H9 (cell line): ENCODE results near the gene MEG3. TPM values are rescaled to one million over a fixed set of nuclear protein-coding genes. Genes with fewer than 3 reads are reported as not detected.
A peak's percentile ranks its signal among the peaks of the same experiment; 100 is the strongest.

Source experiments
- DNase-seq: peaks from one replicate; pipeline ENCODE4 v3.0.0-alpha.2; 2017
- H2AFZ ChIP-seq: one replicate; pipeline ENCODE4 v1.6.1; 2013; ENCODE audit warnings: mild to moderate bottlenecking, low read length, control low read depth, moderate library complexity
- H2AK5ac ChIP-seq: 2 replicates; pipeline ENCODE4 v1.6.1; 2013; ENCODE audit warnings: low read length, control low read depth, mixed read lengths; ENCODE audit not compliant: insufficient read length
- H2BK120ac ChIP-seq: one replicate; pipeline ENCODE4 v1.6.1; 2013; ENCODE audit warnings: low read depth, mild to moderate bottlenecking, low read length, control low read depth, inconsistent platforms; ENCODE audit not compliant: poor library complexity, severe bottlenecking
- H2BK12ac ChIP-seq: 2 replicates; pipeline ENCODE4 v1.6.1; 2013; ENCODE audit warnings: low read length, control low read depth, mixed read lengths, low read depth; ENCODE audit not compliant: insufficient read length
- H2BK15ac ChIP-seq: 2 replicates; pipeline ENCODE4 v1.6.1; 2013; ENCODE audit warnings: low read depth, low read length, control low read depth
- H2BK20ac ChIP-seq: one replicate; pipeline ENCODE4 v1.6.1; 2013; ENCODE audit warnings: low read depth, mild to moderate bottlenecking, low read length, control low read depth, inconsistent platforms; ENCODE audit not compliant: poor library complexity, severe bottlenecking
- H2BK5ac ChIP-seq: 2 replicates; pipeline ENCODE4 v1.6.1; 2013; ENCODE audit warnings: low read length, control low read depth, mixed read lengths; ENCODE audit not compliant: insufficient read length
- H3K14ac ChIP-seq: 2 replicates; pipeline ENCODE4 v1.6.1; 2013; ENCODE audit warnings: low read length, control low read depth; ENCODE audit not compliant: insufficient read depth
- H3K18ac ChIP-seq: 2 replicates; pipeline ENCODE4 v1.6.1; 2013; ENCODE audit warnings: low read depth, mild to moderate bottlenecking, mixed read lengths, low read length, control low read depth; ENCODE audit not compliant: insufficient read length
- H3K23ac ChIP-seq: 2 replicates; pipeline ENCODE4 v1.6.1; 2013; ENCODE audit warnings: low read length, control low read depth, mixed read lengths, low read depth; ENCODE audit not compliant: insufficient read length
- H3K23me2 ChIP-seq: 2 replicates; pipeline ENCODE4 v1.6.1; 2013; ENCODE audit warnings: low read depth, mild to moderate bottlenecking, mixed read lengths, low read length, control low read depth; ENCODE audit not compliant: insufficient read length, poor library complexity, severe bottlenecking
- H3K27ac ChIP-seq: 2 replicates; pipeline ENCODE4 v1.5.1; 2013; ENCODE audit warnings: low read length, control low read depth, mixed read lengths, low read depth; ENCODE audit not compliant: insufficient read length
- H3K27me3 ChIP-seq: 2 replicates; pipeline ENCODE4 v1.6.1; 2013; ENCODE audit warnings: low read length, control low read depth, inconsistent platforms; ENCODE audit not compliant: insufficient read depth
- H3K4ac ChIP-seq: 2 replicates; pipeline ENCODE4 v1.6.1; 2013; ENCODE audit warnings: low read depth, mild to moderate bottlenecking, control low read depth, inconsistent platforms, low read length, moderate library complexity
- H3K4me1 ChIP-seq: 2 replicates; pipeline ENCODE4 v1.6.1; 2013; ENCODE audit warnings: low read length, control low read depth, inconsistent platforms; ENCODE audit not compliant: insufficient read depth
- H3K4me2 ChIP-seq: 2 replicates; pipeline ENCODE4 v1.6.1; 2013; ENCODE audit warnings: low read length, control low read depth, mixed read lengths; ENCODE audit not compliant: insufficient read length, insufficient read depth
- H3K56ac ChIP-seq: 2 replicates; pipeline ENCODE4 v1.6.1; 2013; ENCODE audit warnings: low read depth, mild to moderate bottlenecking, mixed read lengths, low read length, control low read depth; ENCODE audit not compliant: insufficient read length
- H3K79me1 ChIP-seq: 2 replicates; pipeline ENCODE4 v1.6.1; 2013; ENCODE audit warnings: low read depth, mild to moderate bottlenecking, moderate library complexity, low read length, control low read depth, inconsistent platforms; ENCODE audit not compliant: insufficient read depth, poor library complexity, severe bottlenecking
- H3K79me2 ChIP-seq: 2 replicates; pipeline ENCODE4 v1.6.1; 2013; ENCODE audit warnings: low read length, control low read depth, inconsistent platforms; ENCODE audit not compliant: insufficient read depth
- H3K9ac ChIP-seq: 2 replicates; pipeline ENCODE4 v1.6.1; 2013; ENCODE audit warnings: low read length, control low read depth, mixed read lengths; ENCODE audit not compliant: insufficient read length; ENCODE audit errors: extremely low read depth
- H3K9me3 ChIP-seq: one replicate; pipeline ENCODE4 v1.6.1; 2013; ENCODE audit warnings: low read depth, low read length, inconsistent platforms; ENCODE audit not compliant: control insufficient read depth
- H3T11ph ChIP-seq: one replicate; pipeline ENCODE4 v1.6.1; 2013; ENCODE audit warnings: mild to moderate bottlenecking, low read length, control low read depth, inconsistent platforms
- H4K20me1 ChIP-seq: one replicate; pipeline ENCODE4 v1.6.1; 2013; ENCODE audit not compliant: control insufficient read depth, insufficient read length, insufficient read depth
- H4K5ac ChIP-seq: 2 replicates; pipeline ENCODE4 v1.6.1; 2013; ENCODE audit warnings: low read depth, mild to moderate bottlenecking, mixed read lengths, low read length, control low read depth; ENCODE audit not compliant: insufficient read length
- H4K8ac ChIP-seq: replicated peaks from 2 replicates; pipeline ENCODE4 v1.6.1; 2013; ENCODE audit warnings: low read length, control low read depth, mixed read lengths, low read depth; ENCODE audit not compliant: insufficient read length
- H4K91ac ChIP-seq: 2 replicates; pipeline ENCODE4 v1.6.1; 2013; ENCODE audit warnings: low read depth, mild to moderate bottlenecking, moderate library complexity, mixed read lengths, low read length, control low read depth; ENCODE audit not compliant: insufficient read length
- H3K27ac Mint-ChIP-seq, 3 experiments: 2 replicates in 2 of 3; 3 replicates in 1 of 3; pipeline ENCODE4 v1.8.0; 2020 to 2021; ENCODE audit warnings: mixed read lengths in 3 of 3, mild to moderate bottlenecking in 1 of 3, moderate library complexity in 1 of 3
- H3K27me3 Mint-ChIP-seq: 2 replicates; pipeline ENCODE4 v1.8.0; 2021; ENCODE audit warnings: low read depth, mild to moderate bottlenecking, moderate library complexity, mixed read lengths
- H3K36me3 Mint-ChIP-seq, 3 experiments: 2 replicates in 2 of 3; 3 replicates in 1 of 3; pipeline ENCODE4 v1.8.0; 2020 to 2021; ENCODE audit warnings: low read depth in 3 of 3, mixed read lengths in 3 of 3; ENCODE audit not compliant: insufficient read depth in 1 of 3
- H3K4me1 Mint-ChIP-seq, 2 experiments: 2 replicates each; pipeline ENCODE4 v1.8.0; 2020; ENCODE audit warnings: mixed read lengths in 2 of 2
- H3K4me3 Mint-ChIP-seq, 2 experiments: 2 replicates in 1 of 2; 3 replicates in 1 of 2; pipeline ENCODE4 v1.8.0; 2020 to 2021; ENCODE audit warnings: mild to moderate bottlenecking in 2 of 2, mixed read lengths in 2 of 2, moderate library complexity in 1 of 2
- H3K9me3 Mint-ChIP-seq, 2 experiments: 2 replicates in 1 of 2; 3 replicates in 1 of 2; pipeline ENCODE4 v1.8.0; 2020; ENCODE audit warnings: mild to moderate bottlenecking in 2 of 2, mixed read lengths in 2 of 2, moderate library complexity in 1 of 2
- WGBS: extraction: QIAGEN DNeasy Blood & Tissue Kit; methylation state at CpG from one replicate; pipeline ENCODE4 v1.1.7; 2013; ENCODE audit warnings: missing lambda C conversion rate, low lambda C conversion rate, mixed read lengths; ENCODE audit not compliant: insufficient read length; ENCODE audit errors: extremely low coverage; 5-methylcytosine and 5-hydroxymethylcytosine counted together
- total RNA-seq: library from RNA; stranded (reverse); gene quantifications from 2 replicates; pipeline ENCODE4 v1.2.1, GENCODE V29; 2021
- TF ChIP-seq, protein P1 (sequence below): fragments of 200-600 bp; sonication (generic); conservative IDR thresholded peaks from 3 replicates; pipeline ENCODE4 v1.8.0; 2021; ENCODE audit warnings: antibody characterized with exemption, mild to moderate bottlenecking

MEG3 gene
- total RNA-seq, 1 experiment from 2014 or later, result 0.52 TPM

DNA sequence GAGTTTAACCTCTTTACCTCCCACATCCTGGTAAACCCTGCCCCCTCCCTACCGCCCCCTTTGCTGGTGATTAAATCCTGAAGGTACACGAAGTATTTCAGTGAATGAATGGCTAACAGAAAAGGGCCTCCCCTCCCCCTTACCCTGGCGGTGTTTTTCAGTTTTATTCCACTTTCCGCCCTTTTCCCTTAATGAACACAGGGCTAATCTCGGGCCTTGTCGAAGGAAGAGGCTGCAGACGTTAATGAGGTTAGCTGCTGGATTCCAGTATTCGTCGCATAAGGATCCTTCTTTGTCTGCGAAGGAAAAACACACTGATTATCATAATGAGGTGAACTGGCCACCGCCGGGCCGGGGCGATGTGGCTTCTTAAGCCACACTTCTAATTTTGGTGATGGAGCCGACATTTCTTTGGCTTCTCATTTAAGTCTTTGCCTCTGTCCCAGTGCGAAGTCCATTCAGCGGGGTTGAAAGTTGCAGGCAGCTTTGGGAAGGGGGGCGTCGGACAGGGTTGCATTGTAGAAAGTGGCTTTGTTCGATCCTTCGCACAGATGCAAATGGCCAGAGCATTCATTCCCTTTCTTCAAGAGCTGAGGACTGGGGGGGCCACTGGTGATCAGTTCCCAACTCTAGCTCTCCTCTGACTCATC lies 6.5 kb downstream of the MEG3 start:
- H3K27me3 Mint-ChIP-seq, result peaks cover 10% of the 10 kb centered on the region
- Histone ChIP-seq H3T11ph (no peak overlapping the region), H4K5ac (no peak overlapping the region), H3K27me3 (no peaks in the 10 kb centered on the region), H2BK20ac (no peak overlapping the region), H3K4ac (no peak overlapping the region), H4K91ac (no peak overlapping the region), H2BK12ac (no peak overlapping the region), H3K18ac (peak overlapping the region; percentile 17), H3K4me1 (peaks cover 5% of the 10 kb centered on the region; the same call in 1 of the 2 replicates), H3K79me1 (no peaks in the 10 kb centered on the region), H4K8ac (no peak overlapping the region), H4K20me1 (no peaks in the 10 kb centered on the region), H3K14ac (no peak overlapping the region), H2BK5ac (no peak overlapping the region), H2BK120ac (no peak overlapping the region), H2AK5ac (no peak overlapping the region), H3K79me2 (no peaks in the 10 kb centered on the region), H3K9ac (no peak overlapping the region), H3K23ac (no peak overlapping the region), H2AFZ (no peak overlapping the region), H3K27ac (no peak overlapping the region), H2BK15ac (no peak overlapping the region), H3K23me2 (no peaks in the 10 kb centered on the region), H3K4me2 (no peak overlapping the region), H3K9me3 (no peaks in the 10 kb centered on the region), H3K56ac (no peak overlapping the region)
- no peak overlapping the region for H3K4me3 Mint-ChIP-seq
- peaks cover 5 to 14% (median 6%) of the 10 kb centered on the region in 3 experiments for H3K36me3 Mint-ChIP-seq
- peaks cover 41 to 62% of the 10 kb centered on the region in 2 experiments for H3K4me1 Mint-ChIP-seq
- no CpG with 5 or more reads among the region's 21 CpGs for WGBS
- no peak for DNase-seq
- H3K27ac Mint-ChIP-seq, result peak overlapping the region in 2 of 3 experiments; percentile 34 to 95; a peak in 3 of 7 replicates
- TF ChIP-seq, protein P1, sequence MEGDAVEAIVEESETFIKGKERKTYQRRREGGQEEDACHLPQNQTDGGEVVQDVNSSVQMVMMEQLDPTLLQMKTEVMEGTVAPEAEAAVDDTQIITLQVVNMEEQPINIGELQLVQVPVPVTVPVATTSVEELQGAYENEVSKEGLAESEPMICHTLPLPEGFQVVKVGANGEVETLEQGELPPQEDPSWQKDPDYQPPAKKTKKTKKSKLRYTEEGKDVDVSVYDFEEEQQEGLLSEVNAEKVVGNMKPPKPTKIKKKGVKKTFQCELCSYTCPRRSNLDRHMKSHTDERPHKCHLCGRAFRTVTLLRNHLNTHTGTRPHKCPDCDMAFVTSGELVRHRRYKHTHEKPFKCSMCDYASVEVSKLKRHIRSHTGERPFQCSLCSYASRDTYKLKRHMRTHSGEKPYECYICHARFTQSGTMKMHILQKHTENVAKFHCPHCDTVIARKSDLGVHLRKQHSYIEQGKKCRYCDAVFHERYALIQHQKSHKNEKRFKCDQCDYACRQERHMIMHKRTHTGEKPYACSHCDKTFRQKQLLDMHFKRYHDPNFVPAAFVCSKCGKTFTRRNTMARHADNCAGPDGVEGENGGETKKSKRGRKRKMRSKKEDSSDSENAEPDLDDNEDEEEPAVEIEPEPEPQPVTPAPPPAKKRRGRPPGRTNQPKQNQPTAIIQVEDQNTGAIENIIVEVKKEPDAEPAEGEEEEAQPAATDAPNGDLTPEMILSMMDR, result peak; percentile 18; the same call in 1 of the 3 replicates
- H3K9me3 Mint-ChIP-seq, result peaks cover 10 to 19% of the 10 kb centered on the region in 2 experiments
